Body of pancreas (tissue), 4 donors: Measurements from ENCODE around the gene ZNF385D.

ENCODE experiments used
- CTCF ChIP-seq, 7 experiments: fragments of 450-650 bp in 4 of 7; fragments of 200-600 bp in 3 of 7; sonication (generic) in 3 of 7; IDR thresholded peaks; one replicate each; pipeline ENCODE4 v1.5.1; 2016 to 2019; ENCODE audit warnings: antibody characterized with exemption in 7 of 7
- POLR2A ChIP-seq, 3 donors: fragments of 450-650 bp; IDR thresholded peaks; one replicate each; pipeline ENCODE4 v1.6.1; 2016; ENCODE audit warnings: antibody characterized with exemption in 3 of 3, mild to moderate bottlenecking in 2 of 3

GRCh38 chr3:21463319-21463718 lies 287.7 kb downstream of the ZNF385D start:
- TF ChIP-seq CTCF (IDR thresholded peaks at IDR 0.05) (no peak), POLR2A (IDR thresholded peaks at IDR 0.05) (no peak)
